Measurements from ENCODE around the gene CEACAM6.
"Not testable (repeated sequence)": the region's sequence is repeated elsewhere in the genome, so short reads cannot be mapped to it uniquely, and the experiment has no call there.

The CEACAM6 gene

DNA sequence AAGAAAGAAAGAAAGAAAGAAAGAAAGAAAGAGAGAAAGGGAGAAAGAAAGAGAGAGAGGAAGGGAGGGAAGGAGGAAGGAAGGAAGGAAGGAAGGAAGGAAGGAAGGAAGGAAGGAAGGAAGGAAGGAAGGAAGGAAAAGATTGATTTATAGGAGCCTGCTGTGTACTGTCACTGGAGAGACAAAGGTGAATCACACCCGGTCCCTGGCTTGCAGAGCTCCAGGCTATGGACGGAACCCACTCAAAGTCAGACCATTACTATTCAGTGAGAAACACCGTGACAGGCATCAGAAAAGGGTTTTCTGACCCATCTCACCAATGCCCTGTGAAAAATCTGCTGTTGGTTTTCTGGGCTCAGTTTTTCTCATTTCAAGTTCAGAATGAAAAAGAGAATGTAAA, 7.3 kb upstream of the CEACAM6 start:
- no peak for DNase-seq

DNA sequence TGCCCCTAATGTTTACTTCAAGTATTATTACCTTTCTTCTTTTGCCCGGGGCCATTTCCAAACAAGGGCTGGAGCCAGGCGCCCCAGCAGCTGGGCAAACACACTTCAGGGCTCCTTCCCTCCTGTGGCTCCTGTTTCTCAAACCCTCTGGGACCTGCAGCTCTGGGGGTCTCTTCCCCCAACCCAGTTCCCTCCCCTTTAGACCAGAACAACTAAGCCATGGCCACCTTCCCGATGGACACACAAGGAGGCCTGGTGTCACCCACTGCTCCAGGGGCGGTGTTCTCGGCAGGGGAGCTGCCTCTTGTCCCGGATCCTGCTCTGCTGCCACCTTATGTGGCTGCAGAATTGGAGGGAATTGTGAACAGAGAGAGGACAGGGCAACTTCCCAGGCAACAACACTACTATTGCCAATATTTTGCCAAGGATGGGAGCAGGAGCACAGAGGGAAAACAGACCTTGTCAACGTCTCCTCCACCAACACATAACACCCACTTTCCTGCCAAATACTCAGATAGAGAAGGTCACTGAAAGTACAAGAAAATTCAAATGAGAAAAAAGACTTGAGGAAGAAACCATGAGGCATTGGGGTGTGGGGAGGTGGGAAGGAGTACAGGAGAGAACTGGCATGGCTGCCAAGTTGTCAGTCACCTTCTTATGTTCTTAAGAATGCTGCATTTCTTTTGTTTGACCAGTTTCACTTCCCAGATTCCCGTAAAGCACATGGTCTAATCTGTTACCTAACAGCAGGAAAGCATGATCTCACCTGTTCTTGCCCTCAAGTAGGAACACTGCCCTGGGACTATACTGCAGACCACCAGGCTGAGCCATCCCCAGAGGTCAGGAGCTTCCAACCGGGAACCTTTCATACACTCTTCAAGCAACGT, 4.8 kb upstream of the CEACAM6 start:
- DNase-seq = not testable (repeated sequence)

DNA sequence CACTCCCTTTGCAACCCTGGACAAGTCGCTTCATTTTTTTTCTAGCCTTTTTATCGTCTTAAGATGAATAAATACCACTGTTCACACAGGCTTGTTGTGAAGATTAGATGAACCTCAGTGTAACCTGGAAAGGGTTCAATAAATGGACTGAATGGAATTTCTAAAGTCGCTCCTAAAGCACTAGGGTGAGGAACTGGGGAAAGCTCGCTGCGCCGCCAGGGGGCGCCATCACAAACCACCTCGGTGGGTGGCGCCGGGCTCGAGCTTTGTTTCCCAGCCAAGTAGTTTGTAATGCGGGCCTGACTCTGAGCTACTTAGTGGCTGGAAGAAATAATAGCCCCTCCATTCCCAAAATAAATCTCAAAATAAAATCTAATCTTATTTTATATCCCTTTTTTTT, 2.2 kb upstream of the CEACAM6 start:
- DNase-seq = peak; percentile 46

DNA sequence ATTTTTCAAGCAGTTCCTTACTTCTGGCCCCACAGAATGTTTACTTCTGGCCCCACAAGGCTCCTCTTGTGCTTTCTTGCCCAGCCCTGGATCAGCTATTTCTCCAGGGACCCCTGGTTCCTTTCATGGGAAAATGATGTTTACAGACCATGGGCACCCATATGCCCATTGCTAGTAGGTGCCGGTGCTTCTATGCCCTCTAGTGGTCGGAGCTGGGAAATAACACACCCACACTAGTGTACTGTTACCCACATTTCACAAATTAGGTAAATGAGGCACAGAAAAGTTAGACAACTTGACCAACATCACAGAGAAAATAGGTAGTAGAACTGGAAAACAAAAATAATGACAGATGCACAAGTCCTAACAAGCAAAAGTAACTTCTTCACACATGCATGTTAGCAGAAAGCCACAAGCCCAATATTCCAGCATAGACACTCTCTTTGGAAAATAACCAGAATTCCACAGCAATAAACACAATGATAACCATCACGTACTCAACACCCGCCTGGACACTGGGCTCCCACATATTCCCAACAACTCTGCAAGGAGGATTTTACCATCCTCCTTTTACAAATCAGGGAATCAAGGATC, 1.3 kb upstream of the CEACAM6 start:
- DNase-seq = no peak

DNA sequence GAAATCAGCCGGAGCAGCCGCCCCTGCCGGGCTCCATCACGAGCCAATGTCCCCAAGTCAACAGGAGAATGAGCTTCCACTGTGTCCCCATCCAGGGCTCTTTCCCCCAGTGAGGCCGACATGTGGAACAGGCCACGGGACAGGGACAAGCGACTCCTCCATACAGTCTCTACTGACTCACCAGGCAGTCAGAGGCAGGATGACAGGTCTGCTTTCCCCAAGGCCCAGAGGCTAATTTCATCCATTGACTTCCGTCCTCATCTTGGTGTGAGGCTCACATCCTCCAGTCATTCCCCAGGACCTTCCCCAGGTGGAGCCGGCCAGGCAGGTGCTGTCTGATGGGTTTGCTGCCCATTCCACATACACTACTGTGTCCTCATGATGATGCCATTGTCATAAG, 3.5 kb downstream of the CEACAM6 start:
- DNase-seq = no peak

DNA sequence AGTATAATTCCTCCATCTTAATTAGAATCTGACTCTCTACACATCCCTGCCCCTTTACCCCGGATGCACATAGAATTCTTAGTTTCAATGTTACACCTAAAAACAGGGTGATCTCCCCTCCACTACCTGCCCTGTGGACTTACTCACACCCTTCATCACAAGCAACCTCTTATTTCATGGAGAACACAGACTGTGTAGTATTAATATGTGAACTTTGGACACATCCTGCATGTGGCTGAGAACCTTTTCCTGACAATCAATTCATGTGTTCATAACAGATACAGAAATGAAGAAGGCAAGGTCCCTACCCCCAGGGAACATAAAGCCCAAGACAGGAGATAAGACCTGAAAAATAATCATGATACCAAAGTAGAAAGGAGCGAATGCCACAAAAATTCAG, 11.8 kb downstream of the CEACAM6 start:
- no peak for DNase-seq

DNA sequence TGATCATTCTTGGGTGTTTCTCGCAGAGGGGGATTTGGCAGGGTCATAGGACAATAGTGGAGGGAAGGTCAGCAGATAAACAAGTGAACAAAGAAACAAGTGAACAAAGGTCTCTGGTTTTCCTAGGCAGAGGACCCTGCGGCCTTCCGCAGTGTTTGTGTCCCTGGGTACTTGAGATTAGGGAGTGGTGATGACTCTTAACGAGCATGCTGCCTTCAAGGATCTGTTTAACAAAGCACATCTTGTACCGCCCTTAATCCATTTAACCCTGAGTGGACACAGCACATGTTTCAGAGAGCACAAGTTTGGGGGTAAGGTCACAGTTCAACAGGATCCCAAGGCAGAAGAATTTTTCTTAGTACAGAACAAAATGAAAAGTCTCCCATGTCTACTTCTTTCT, 12.8 kb downstream of the CEACAM6 start:
- not testable (repeated sequence) for DNase-seq

DNA sequence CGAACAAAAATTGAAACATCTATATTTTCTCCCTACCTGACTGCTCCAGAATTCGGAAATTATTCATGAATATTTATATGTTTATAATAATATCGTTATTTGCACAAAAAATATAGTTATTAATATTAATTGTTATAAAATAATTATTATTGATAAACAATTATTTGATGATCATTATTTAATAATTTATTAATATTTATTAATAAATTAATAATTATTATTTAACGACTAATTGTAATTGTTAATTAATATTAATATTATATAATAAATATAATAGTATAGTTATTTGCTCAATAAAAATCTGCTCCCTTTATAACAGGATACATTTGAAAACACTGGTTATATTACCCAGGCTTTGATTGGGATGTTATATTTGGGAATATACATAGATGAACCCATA, 14.3 kb downstream of the CEACAM6 start:
- no peak for DNase-seq

DNA sequence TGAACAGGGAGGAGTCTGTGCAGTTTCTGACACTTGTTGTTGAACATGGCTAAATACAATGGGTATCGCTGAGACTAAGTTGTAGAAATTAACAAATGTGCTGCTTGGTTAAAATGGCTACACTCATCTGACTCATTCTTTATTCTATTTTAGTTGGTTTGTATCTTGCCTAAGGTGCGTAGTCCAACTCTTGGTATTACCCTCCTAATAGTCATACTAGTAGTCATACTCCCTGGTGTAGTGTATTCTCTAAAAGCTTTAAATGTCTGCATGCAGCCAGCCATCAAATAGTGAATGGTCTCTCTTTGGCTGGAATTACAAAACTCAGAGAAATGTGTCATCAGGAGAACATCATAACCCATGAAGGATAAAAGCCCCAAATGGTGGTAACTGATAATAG, 16.1 kb downstream of the CEACAM6 start:
- no peak for DNase-seq

DNA sequence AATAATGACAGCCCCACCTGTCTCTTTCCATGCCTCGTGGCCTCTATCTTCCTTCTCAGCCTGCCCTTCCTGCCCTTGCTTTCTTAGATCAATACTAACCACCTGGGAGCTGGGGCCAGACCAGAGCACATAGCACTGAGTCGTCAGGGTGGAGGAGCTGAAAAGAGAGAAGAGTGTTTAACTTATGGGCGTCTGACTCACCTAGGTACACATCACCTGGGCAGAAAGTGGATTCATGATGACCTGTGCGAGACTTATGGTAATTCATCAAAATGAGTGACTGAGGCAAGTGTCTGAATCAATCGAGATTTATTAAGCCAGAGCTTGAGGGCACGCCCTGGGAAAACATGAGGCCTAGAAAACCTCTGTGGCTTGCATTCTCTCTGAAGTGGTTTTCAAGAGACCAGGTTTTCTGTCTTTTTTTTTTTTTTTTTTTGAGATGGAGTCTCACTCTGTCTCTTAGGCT, 19.2 kb downstream of the CEACAM6 start:
- DNase-seq = peak; percentile 99

DNA sequence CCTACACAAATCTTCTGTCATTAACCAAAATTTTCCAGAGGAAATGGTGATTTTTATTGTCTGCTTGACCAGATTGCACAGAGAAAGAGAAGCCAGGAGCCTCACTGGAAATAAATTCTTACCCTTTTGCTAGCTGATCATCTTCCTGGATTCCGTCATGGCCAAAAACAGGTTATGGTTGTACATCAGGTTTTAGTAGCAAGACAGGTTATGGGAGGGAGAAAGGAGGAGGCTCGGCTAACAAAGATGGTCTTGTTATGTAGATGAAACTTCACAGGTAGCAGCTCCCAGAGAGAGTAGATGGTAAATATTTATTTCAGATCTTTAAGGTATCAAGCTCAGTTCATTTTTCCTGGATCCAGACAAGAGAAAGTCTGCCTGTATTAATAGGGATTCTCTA, 21.4 kb downstream of the CEACAM6 start:
- DNase-seq = no peak

DNA sequence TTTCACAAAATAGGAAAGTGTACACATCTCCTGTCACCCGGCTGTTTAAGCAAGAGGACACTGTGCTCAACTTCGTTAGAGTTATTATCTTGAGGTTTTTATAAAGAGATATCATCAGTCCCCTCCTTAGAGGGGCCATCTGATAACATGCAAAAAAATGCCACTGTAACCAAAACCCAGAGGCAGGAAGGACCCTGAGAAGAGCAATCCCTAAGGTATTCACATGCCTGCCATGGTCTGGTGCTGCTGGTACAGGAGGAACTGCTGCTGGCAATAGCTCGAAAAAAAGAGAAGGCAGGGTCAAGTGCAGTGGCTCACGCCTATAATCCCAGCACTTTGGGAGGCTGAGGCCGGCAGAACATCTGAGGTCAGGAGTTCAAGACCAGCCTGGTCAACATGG, 28.3 kb downstream of the CEACAM6 start:
- no peak for DNase-seq

DNA sequence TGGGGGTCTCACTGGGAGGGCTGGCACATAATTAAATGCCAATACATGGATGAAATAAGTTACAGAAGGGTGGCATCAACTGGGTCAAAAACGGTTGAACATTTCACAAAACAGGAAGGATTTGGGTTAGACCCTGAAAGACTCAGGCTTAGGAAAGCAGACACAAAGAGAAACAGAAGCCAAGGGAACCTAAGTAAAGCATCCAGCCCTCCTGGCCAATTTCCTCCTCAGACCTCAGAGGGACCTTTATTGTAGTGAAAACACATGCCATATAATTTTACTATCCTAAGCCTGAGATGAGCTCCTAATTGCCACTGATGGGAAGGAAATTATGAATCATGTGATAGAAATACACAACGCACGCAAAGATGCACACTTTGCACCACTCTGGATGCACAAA, 29.0 kb downstream of the CEACAM6 start:
- DNase-seq = peak; percentile 29

DNA sequence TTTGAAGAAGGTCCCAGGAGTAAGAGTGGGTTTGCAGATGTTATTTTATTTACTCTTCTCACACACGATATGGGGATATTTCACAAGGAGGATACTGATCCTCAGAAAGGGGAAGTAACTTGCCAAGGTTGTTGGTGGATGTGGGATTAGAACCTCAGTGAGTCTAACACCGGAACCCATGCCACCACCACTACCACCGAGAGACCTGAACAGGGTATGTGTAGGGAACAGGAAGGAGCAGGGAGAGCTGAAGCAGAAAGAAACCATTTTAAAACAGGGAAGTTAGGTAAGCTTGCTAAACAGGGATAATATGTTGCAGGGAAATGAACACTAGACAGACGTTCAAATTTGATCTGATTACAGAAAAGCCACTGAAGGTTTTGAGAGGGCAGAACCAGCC, 29.4 kb downstream of the CEACAM6 start:
- DNase-seq = no peak

DNA sequence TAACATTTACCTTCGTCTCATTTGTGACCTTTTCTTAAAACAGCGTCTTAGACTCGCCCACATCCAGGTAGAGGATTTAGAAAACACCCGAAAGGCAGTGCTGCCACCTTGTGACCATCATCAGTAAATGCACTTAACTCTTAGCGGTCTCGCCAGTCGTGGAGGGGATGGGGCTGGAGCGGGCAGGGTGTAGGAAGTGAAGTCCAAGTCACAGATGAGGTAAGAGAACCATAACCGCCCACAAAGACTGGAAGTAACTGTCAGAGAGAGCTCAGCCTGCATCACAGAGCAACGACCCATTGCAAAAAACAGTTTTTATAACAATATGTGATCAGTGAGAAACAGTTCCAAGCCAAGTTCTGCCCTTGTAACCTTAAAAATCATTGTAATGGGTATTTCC, 30.3 kb downstream of the CEACAM6 start:
- peak; percentile 83 for DNase-seq

DNA sequence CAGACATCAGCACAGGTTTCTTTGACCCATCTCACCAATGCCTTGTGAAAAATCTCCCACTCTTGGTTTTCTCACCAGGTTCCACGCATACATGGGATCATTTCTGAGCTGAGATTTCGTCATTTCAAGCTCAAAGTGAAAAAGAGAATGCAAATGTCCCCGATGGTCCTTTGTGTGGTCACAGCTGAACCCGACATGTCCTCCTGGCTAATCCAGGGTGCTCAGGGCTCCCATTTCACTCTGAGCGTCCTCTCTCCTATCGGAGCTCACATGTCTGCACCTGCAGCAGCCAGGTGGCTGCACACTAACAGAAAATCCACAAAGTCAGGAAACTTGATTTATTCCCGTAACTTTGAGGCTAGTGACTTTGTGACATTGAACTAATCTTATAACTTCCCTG, 31.7 kb downstream of the CEACAM6 start:
- no peak for DNase-seq

DNA sequence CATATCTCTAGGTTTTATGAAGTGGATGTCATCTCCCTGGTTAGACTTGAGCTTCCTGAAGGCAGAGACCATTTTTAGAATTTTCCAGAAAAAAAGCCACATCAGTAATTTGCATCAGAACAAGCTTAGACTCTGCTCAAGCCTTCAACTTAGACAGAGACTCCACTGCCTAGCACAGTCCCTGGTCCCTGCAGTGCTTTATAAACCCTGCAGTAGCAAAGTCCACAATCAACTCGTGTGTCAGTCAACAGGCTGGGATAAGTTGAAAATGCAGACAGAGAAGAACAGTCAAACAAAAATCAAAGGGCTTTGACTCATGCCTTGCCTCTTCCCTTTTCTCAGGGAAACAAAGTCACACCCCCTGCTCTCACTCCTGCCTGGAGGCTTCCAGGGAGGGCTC, 33.2 kb downstream of the CEACAM6 start:
- not testable (repeated sequence) for DNase-seq

DNA sequence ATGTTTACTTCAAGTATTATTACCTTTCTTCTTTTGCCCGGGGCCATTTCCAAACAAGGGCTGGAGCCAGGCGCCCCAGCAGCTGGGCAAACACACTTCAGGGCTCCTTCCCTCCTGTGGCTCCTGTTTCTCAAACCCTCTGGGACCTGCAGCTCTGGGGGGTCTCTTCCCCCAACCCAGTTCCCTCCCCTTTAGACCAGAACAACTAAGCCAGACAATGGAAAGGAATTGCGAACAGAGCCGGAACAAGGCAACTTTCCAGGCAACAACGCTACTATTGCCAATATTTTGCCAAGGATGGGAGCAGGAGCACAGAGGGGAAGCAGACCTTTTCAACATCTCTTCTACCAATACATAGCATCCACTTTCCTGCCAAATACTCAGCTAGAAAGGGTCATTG, 33.7 kb downstream of the CEACAM6 start:
- peak; percentile 57 for DNase-seq

DNA sequence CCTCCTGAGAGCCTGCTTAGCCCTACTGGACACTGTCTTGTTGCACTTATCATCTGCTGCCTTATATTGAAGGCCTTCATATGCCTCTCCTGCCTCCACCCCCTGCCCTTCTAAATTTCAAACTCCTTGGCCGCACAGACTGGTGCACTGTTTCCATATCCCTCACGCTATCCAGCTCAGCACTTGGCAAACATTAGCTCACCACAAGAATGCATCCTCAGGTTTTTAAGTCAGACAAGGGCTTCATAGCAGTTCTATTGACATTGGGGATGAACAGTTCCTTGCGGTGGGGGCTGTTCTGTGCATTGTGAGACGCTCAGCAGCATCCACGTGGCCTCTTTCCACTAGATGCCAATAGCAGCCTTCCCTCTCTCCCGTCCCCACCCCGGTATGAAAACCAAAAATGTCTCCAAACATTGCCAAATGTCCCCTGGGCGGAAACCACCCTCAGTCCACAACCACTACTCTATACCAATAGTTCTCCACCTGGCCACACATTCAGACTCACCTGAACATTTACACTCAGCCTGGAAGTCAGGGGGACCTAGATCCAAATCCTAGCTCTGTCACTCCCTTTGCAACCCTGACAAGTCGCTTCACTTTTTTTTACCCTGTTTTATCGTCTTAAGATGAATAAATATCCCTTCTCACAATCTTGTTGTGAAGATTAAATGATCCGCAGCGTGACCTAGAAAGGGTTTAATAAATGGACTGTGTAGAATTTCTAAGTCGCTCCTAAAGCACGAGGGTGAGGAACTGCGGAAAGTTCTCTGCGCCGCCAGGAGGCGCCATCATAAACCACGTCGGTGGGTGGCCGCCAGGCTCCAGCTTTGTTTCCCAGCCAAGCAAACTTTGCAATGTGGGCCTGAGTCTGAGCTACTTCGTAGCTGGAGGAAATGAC, 37.4 kb downstream of the CEACAM6 start:
- DNase-seq = no peak

DNA sequence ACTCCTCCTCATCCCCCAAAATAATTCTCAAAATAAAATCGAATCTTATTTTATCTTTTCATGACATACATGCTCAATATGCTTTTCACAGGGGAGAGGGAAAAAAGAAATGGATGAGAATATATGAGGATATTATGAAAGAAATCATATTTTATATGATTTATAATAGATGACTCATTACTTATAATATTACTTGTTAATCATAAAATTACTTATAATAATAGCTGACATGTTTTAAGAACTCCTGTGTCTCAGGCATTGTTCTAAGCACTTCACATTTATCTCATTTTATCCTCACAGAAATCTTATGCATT, 38.0 kb downstream of the CEACAM6 start:
- no peak for DNase-seq

DNA sequence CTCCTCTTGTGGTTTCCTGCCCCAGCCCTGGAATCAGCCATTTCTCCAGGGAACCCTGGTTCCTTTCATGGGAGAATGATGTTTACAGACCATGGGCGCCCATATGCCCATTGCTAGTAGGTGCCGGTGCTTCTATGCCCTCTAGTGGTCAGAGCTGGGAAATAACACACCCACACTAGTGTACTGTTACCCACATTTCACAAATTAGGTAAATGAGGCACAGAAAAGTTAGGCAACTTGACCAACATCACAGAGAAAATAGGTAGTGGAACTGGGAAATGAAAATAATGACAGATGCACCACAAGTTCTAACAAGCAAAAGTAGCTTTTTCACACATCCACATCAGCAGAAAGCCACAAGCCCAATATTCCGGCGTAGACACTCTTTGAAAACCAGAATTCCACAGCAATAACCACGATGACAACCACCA, 39.7 kb downstream of the CEACAM6 start:
- peak; percentile 51 for DNase-seq

DNA sequence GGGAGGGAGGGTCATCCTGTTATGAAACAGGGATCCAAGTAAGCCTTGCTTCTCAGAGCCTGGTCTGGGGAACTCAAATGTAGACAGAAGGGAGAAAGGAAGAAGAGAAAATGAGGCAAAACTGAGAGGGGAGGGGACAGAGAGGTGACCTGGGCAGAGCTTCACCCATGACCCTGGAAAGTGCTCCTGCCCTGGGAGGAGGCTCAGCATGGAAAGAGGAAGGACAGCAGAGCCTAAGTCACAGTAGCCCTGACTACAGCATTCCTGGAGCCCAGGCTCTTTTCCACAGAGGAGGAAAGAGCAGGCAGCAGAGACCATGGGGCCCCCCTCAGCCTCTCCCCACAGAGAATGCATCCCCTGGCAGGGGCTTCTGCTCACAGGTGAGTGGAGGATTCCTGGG, 41.0 kb downstream of the CEACAM6 start, which contains the start of gene CEACAM3:
Gene CEACAM3, plus strand, starts transcription at position 226 of the 400 bp plus-strand sequence. Its CDS starts 91 bp downstream, at position 317.
- DNase-seq = no peak

DNA sequence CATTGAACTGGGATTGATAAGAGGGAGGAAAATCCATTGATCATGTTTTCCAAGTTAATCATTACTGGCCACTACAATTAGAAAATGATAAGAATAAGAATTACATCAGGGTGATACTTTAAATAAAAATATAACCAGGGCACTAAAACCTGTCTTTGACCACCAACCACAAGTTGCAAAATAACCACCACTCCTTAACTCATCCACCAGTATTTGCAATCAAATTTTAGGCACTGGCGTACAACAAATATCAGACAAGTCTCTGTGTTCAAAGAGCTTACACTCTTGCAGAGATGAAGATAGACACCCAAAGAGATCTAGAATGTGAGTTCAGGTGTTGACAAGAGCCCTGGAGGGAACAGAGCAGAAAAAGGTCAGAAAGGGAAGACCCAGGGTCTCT, 41.6 kb downstream of the CEACAM6 start:
- DNase-seq = no peak

All from DMS153 (cell line).